Mucosa of gallbladder (tissue), 1 donor: ENCODE measurements around the gene MPPED1. TPM values are rescaled to one million over a fixed set of nuclear protein-coding genes. Genes with fewer than 3 reads are reported as not detected.

Source experiments
- DNase-seq: peaks from one replicate; pipeline ENCODE4 v3.0.0-alpha.2; 2020; ENCODE audit warnings: low spot score
- total RNA-seq: library from RNA; stranded (reverse); gene quantifications from one replicate; pipeline ENCODE4 v1.2.1, GENCODE V29; 2021
- donor health status: DM: no; HTN: no; CAD: no.

Gene MPPED1
- total RNA-seq, 1 donor from 2014 or later = not detected

GRCh38 chr22:43497956-43498855 is 86.4 kb downstream of the MPPED1 start:
- no peak for DNase-seq

GRCh38 chr22:43498856-43499253 is 87.0 kb downstream of the MPPED1 start:
- no peak for DNase-seq

- no peak for DNase-seq
These were observed 89.3 kb downstream of the MPPED1 start for GRCh38 chr22:43500792-43501785.

GRCh38 chr22:43501878-43502277 is 90.1 kb downstream of the MPPED1 start:
- no peak for DNase-seq

- DNase-seq = no peak
These were observed 90.6 kb downstream of the MPPED1 start for GRCh38 chr22:43502306-43502874.

GRCh38 chr22:43504068-43504467 is 92.3 kb downstream of the MPPED1 start:
- no peak for DNase-seq

- DNase-seq = no peak
These were observed 93.0 kb downstream of the MPPED1 start for GRCh38 chr22:43504666-43505261.

GRCh38 chr22:43505423-43505822 is 93.6 kb downstream of the MPPED1 start:
- DNase-seq = no peak

- DNase-seq = no peak
These were observed 94.1 kb downstream of the MPPED1 start for GRCh38 chr22:43505896-43506295.

GRCh38 chr22:43506487-43506886 is 94.7 kb downstream of the MPPED1 start:
- no peak for DNase-seq

GRCh38 chr22:43507235-43507634 is 95.4 kb downstream of the MPPED1 start:
- no peak for DNase-seq

- DNase-seq = no peak
These were observed 96.7 kb downstream of the MPPED1 start for GRCh38 chr22:43508489-43508888.

- no peak for DNase-seq
These were observed 97.5 kb downstream of the MPPED1 start for GRCh38 chr22:43509337-43509736.

GRCh38 chr22:43510281-43511070 is 98.7 kb downstream of the MPPED1 start:
- DNase-seq = no peak

GRCh38 chr22:43511276-43511910 is 99.6 kb downstream of the MPPED1 start:
- DNase-seq = no peak

GRCh38 chr22:43512279-43512678 is 100.5 kb downstream of the MPPED1 start:
- DNase-seq = no peak

GRCh38 chr22:43514476-43515157 is 102.8 kb downstream of the MPPED1 start:
- DNase-seq = no peak

- DNase-seq = no peak
These were observed 103.6 kb downstream of the MPPED1 start for GRCh38 chr22:43515411-43515810.

- no peak for DNase-seq
These were observed 104.1 kb downstream of the MPPED1 start for GRCh38 chr22:43515902-43516301.

GRCh38 chr22:43516386-43516785 is 104.6 kb downstream of the MPPED1 start:
- no peak for DNase-seq
